DND-41 (cell line): ENCODE data around the gene SVBP.

ENCODE experiments used
- ATAC-seq: fragments of 200-7000 bp; cut with Tn5 transposase; 3 replicates; pipeline ENCODE4 v1.9.1; 2021; ENCODE audit warnings: low read depth; ENCODE audit not compliant: insufficient read depth
- DNase-seq: peaks from one replicate; pipeline ENCODE4 v3.0.0-alpha.2; 2020
- H2AFZ ChIP-seq: 2 replicates; pipeline ENCODE4 v1.6.0; 2012; ENCODE audit warnings: low read depth, low read length
- H3K27ac ChIP-seq: 2 replicates; pipeline ENCODE4 v1.5.1; 2012; ENCODE audit warnings: low read length, inconsistent platforms
- H3K27me3 ChIP-seq: fragments of 200-600 bp; sonication (generic); 2 replicates; pipeline ENCODE4 v1.6.0; 2012; ENCODE audit warnings: low read length, mild to moderate bottlenecking, inconsistent platforms; ENCODE audit not compliant: insufficient read depth, poor library complexity
- H3K36me3 ChIP-seq: 2 replicates; pipeline ENCODE4 v1.5.1; 2012; ENCODE audit warnings: low read length, inconsistent platforms; ENCODE audit not compliant: insufficient read depth
- H3K4me1 ChIP-seq: 2 replicates; pipeline ENCODE4 v1.5.1; 2012; ENCODE audit warnings: mild to moderate bottlenecking, low read length; ENCODE audit not compliant: insufficient read depth
- H3K4me2 ChIP-seq: 2 replicates; pipeline ENCODE4 v1.6.0; 2012; ENCODE audit warnings: mild to moderate bottlenecking, moderate library complexity, low read length, inconsistent platforms; ENCODE audit not compliant: insufficient read depth
- H3K4me3 ChIP-seq, 2 experiments: fragments of 200-600 bp in 1 of 2; shearing (Covaris generic) in 1 of 2; 2 replicates each; pipeline ENCODE4 v1.5.1; 2012 to 2016; ENCODE audit warnings: inconsistent platforms in 2 of 2, low read length in 2 of 2, mild to moderate bottlenecking in 2 of 2, low read depth in 1 of 2, moderate library complexity in 1 of 2
- H3K79me2 ChIP-seq: 2 replicates; pipeline ENCODE4 v1.6.0; 2012; ENCODE audit warnings: low read length, inconsistent platforms; ENCODE audit not compliant: insufficient read depth
- H3K9ac ChIP-seq: 2 replicates; pipeline ENCODE4 v1.6.0; 2012; ENCODE audit warnings: low read depth, mild to moderate bottlenecking, inconsistent platforms, low read length, moderate library complexity
- H3K9me3 ChIP-seq: 2 replicates; pipeline ENCODE4 v1.5.1; 2012; ENCODE audit warnings: low read length, moderate library complexity, mild to moderate bottlenecking, inconsistent platforms; ENCODE audit not compliant: insufficient read depth, severe bottlenecking
- H4K20me1 ChIP-seq: 2 replicates; pipeline ENCODE4 v1.6.0; 2012; ENCODE audit warnings: low read length; ENCODE audit not compliant: insufficient read depth
- CTCF ChIP-seq: IDR thresholded peaks from 2 replicates; pipeline ENCODE4 v1.5.1; 2012; ENCODE audit warnings: borderline replicate concordance, low read length, moderate library complexity, mild to moderate bottlenecking; ENCODE audit not compliant: poor library complexity, severe bottlenecking; ENCODE audit errors: extremely low read depth
- EZH2 ChIP-seq: IDR thresholded peaks from 3 replicates; pipeline ENCODE4 v1.6.1; 2012; ENCODE audit warnings: borderline replicate concordance, low read depth, mild to moderate bottlenecking, moderate library complexity, low read length, inconsistent platforms; ENCODE audit not compliant: severe bottlenecking

SVBP gene

GRCh38 chr1:42835422-42835821 lies 18.2 kb upstream of the SVBP start:
- no peaks in the 10 kb centered on the region for H3K79me2 ChIP-seq

GRCh38 chr1:42834803-42835202 lies 17.6 kb upstream of the SVBP start:
- no peaks in the 10 kb centered on the region for H3K79me2 ChIP-seq
- H3K9ac ChIP-seq, result no peak overlapping the region
- no peaks in the 10 kb centered on the region for H3K36me3 ChIP-seq
- no peak overlapping the region for H3K4me2 ChIP-seq
- ATAC-seq, result no peak
- H2AFZ ChIP-seq, result no peak overlapping the region
- H3K4me1 ChIP-seq, result no peaks in the 10 kb centered on the region
- no peak overlapping the region for H3K4me3 ChIP-seq
- TF ChIP-seq EZH2 (no peak), CTCF (no peak)
- H3K9me3 ChIP-seq, result no peaks in the 10 kb centered on the region
- no peaks in the 10 kb centered on the region for H4K20me1 ChIP-seq
- no peak overlapping the region for H3K27ac ChIP-seq
- no peak for DNase-seq
- no peaks in the 10 kb centered on the region for H3K27me3 ChIP-seq

More at GRCh38 chr1:42835422-42835821, 18.2 kb upstream of the SVBP start:
- DNase-seq (no peak), ATAC-seq (no peak)
- TF ChIP-seq CTCF (no peak), EZH2 (no peak)
- Histone ChIP-seq H4K20me1 (no peaks in the 10 kb centered on the region), H3K27ac (no peak overlapping the region), H2AFZ (no peak overlapping the region), H3K27me3 (no peaks in the 10 kb centered on the region), H3K36me3 (no peaks in the 10 kb centered on the region), H3K9ac (no peak overlapping the region), H3K4me2 (no peak overlapping the region), H3K4me3 (no peak overlapping the region), H3K9me3 (no peaks in the 10 kb centered on the region), H3K4me1 (no peaks in the 10 kb centered on the region)

GRCh38 chr1:42833981-42834380 lies 16.8 kb upstream of the SVBP start:
- ATAC-seq (no peak), DNase-seq (no peak)
- Histone ChIP-seq H3K4me1 (no peaks in the 10 kb centered on the region), H3K36me3 (no peaks in the 10 kb centered on the region), H3K9me3 (no peaks in the 10 kb centered on the region), H3K27me3 (no peaks in the 10 kb centered on the region), H3K4me2 (no peak overlapping the region), H3K79me2 (no peaks in the 10 kb centered on the region), H3K9ac (no peak overlapping the region), H3K27ac (no peak overlapping the region), H4K20me1 (no peaks in the 10 kb centered on the region), H3K4me3 (no peak overlapping the region), H2AFZ (no peak overlapping the region)
- TF ChIP-seq CTCF, result no peak
- TF ChIP-seq EZH2, result no peak
